IPS-15b (cell line): ENCODE data around the gene ZNF606.

Experiments used
- H3K27me3 ChIP-seq: one replicate; pipeline ENCODE4 v1.6.1; 2013; ENCODE audit warnings: low read length; ENCODE audit not compliant: control insufficient read depth, insufficient read depth
- H3K36me3 ChIP-seq: one replicate; pipeline ENCODE4 v1.6.1; 2013; ENCODE audit warnings: low read length; ENCODE audit not compliant: control insufficient read depth, insufficient read depth
- H3K4me1 ChIP-seq: one replicate; pipeline ENCODE4 v1.6.1; 2013; ENCODE audit warnings: mild to moderate bottlenecking, low read length; ENCODE audit not compliant: control insufficient read depth, insufficient read depth
- H3K4me3 ChIP-seq: one replicate; pipeline ENCODE4 v1.5.1; 2013; ENCODE audit warnings: low read depth, low read length
- H3K9ac ChIP-seq: one replicate; pipeline ENCODE4 v1.6.1; 2013; ENCODE audit warnings: low read depth, mild to moderate bottlenecking, low read length
- H3K9me3 ChIP-seq: one replicate; pipeline ENCODE4 v1.6.1; 2013; ENCODE audit warnings: mild to moderate bottlenecking, low read length; ENCODE audit not compliant: control insufficient read depth, insufficient read depth

The ZNF606 gene

DNA sequence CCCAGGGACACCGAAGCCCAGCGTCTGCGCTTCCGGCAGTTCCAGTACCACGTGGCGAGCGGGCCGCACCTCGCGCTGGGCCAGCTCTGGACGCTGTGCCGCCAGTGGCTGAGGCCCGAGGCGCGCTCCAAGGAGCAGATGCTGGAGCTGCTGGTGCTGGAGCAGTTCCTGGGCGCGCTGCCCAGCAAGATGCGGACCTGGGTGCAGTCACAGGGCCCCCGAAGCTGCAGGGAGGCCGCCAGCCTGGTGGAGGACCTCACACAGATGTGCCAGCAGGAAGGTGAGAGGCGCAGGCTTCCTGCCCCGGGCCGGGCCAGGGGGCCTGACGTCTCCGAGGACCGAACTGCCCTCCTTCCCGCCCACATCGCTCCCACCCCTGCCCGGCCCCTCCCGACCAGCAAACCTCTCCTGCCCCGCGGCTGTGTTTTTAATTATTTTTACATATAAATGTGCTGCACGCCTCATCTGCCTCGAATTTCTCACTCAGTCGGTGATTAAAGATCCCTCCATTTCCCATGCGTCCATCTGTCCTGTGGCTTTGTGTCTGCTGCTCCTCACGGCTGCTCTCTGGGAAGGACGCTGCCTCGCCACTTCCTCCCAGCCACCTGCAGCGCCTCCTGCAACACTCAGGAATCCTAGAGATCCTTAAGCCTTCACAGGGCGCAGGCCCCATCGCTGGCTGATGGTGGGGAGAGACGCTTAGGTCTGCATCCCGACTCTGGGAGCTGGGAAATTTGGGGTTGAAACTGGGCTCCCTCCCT is 35.5 kb upstream of the ZNF606 start:
- H3K27me3 ChIP-seq: no peaks in the 10 kb centered on the region
- no peak overlapping the region for H3K4me3 ChIP-seq
- no peak overlapping the region for H3K9ac ChIP-seq
- H3K4me1 ChIP-seq: no peaks in the 10 kb centered on the region
- no peaks in the 10 kb centered on the region for H3K9me3 ChIP-seq
- no peaks in the 10 kb centered on the region for H3K36me3 ChIP-seq

- no peaks in the 10 kb centered on the region for H3K36me3 ChIP-seq
Observed at GRCh38 chr19:58035863-58036262, 33.2 kb upstream of the ZNF606 start.

DNA sequence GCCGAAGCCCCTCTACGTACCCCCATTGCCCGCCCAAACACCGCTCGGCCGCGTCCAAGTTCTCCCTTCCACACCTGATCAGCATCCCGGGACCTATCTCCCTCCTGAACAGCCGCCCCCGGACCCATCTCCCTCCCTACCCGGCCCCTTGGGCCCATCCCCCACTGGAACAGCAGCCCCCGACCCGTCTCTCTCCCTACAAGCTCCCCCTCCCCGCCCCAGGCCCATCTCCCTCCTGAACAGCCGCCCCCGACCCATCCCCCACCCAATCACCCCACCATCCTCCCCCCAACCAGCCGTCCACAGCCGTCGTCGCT is 31.8 kb upstream of the ZNF606 start:
- no peaks in the 10 kb centered on the region for H3K4me1 ChIP-seq
- no peak overlapping the region for H3K9ac ChIP-seq
- no peaks in the 10 kb centered on the region for H3K36me3 ChIP-seq
- H3K9me3 ChIP-seq: no peaks in the 10 kb centered on the region
- no peaks in the 10 kb centered on the region for H3K27me3 ChIP-seq
- H3K4me3 ChIP-seq: peak overlapping the region; percentile 18

More at GRCh38 chr19:58035863-58036262, 33.2 kb upstream of the ZNF606 start:
- H3K27me3 ChIP-seq: no peaks in the 10 kb centered on the region
- no peak overlapping the region for H3K4me3 ChIP-seq
- no peaks in the 10 kb centered on the region for H3K4me1 ChIP-seq
- H3K9me3 ChIP-seq: no peaks in the 10 kb centered on the region
- no peak overlapping the region for H3K9ac ChIP-seq

DNA sequence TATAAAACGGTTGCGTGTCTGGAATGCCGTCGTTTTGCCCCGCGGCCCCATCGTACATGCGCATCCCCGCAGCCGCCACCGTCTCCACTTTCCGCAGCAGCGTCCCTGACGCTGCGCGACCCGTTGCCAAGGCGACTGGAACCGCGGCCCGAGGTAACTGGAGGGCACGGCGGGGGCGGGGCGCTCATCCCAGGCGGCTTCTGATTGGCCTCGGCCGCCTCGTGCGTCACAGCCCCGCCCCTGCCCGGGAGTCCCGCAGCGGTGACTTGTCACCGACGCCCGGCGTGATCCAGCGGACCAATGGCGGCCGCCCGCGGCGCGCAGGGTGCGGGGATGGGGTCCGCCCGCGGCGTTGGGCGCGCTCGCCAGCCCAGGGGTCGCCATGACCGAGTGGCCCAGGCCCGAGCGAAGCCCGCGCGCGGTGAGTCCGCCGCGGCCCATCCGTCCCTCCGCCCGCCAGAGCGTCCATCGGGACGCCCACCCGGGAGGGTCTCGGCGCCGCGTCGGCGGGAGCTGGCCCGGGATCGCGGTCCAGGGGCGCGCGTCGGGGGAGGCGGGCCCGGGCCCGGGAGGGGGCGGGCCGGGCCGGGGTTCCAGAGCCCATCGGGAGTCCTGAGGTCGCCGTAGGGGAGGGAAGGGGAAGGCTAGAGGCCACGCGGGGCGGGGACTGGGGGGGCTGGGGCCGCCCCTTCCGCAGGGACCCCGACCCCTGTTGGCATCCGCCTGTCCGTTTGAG is 31.3 kb upstream of the ZNF606 start, which contains the start of gene ZSCAN1:
Gene ZSCAN1 (plus strand): TSS at position 285 of the 736 bp plus-strand sequence. CDS start 3,812 bp downstream, outside the sequence.
- peak within 1 kb of the TSS; percentile 18 for H3K4me3 ChIP-seq
- H3K9me3 ChIP-seq: no peaks in the 10 kb centered on the region
- no peaks in the 10 kb centered on the region for H3K27me3 ChIP-seq
- H3K9ac ChIP-seq: no peak within 1 kb of the TSS
- no peaks in the 10 kb centered on the region for H3K36me3 ChIP-seq
- H3K4me1 ChIP-seq: no peaks in the 10 kb centered on the region

GRCh38 chr19:58024661-58025060 is 22.0 kb upstream of the ZNF606 start:
- Histone ChIP-seq H3K9ac (no peak overlapping the region), H3K9me3 (no peaks in the 10 kb centered on the region), H3K4me3 (no peak overlapping the region), H3K4me1 (no peaks in the 10 kb centered on the region), H3K27me3 (no peaks in the 10 kb centered on the region), H3K36me3 (no peaks in the 10 kb centered on the region)

DNA sequence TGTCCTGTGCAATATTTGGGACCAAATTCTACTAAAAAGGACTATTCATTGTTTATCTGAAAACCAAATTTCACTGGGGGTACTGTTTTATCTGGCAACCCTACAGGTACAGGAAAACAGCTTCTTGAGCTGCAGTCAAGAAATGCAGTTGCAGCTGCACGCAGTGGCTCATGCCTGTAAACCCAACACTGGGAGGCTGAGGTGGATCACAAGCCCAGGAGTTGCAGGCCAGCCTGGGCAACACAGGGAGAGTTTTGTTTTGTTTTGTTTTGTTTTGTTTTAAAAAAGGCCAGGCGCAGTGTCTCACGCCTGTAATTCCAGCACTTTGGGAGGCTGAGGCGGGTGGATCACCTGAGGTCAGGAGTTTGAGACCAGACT is 19.7 kb upstream of the ZNF606 start:
- Histone ChIP-seq H3K36me3 (no peaks in the 10 kb centered on the region), H3K9me3 (no peaks in the 10 kb centered on the region)

GRCh38 chr19:58021541-58022282 is 19.1 kb upstream of the ZNF606 start:
- Histone ChIP-seq H3K4me3 (no peak overlapping the region), H3K27me3 (no peaks in the 10 kb centered on the region), H3K9ac (no peak overlapping the region), H3K4me1 (no peaks in the 10 kb centered on the region), H3K9me3 (no peaks in the 10 kb centered on the region), H3K36me3 (no peaks in the 10 kb centered on the region)

More for the DNA sequence above, 19.7 kb upstream of the ZNF606 start:
- Histone ChIP-seq H3K4me3 (no peak overlapping the region), H3K4me1 (no peaks in the 10 kb centered on the region), H3K27me3 (no peaks in the 10 kb centered on the region), H3K9ac (no peak overlapping the region)

DNA sequence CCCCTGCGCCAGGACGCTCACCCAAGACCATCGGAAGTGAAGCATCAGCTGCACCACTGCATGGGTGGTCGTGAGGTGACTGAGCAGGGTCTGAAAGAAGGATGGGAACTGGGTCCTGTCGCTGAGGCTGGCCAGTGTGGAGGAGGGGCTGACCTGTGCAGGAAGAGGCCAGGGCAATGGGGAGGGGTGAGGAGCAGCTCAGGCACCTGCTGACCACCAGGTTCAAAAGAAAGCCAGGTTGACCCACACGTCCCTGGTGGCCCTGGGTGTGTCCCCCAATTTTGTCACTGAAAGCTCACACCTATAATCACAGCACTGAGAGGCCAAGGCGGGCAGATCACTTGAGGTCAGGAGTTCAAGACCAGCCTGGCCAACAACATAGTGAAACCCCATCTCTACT is 17.5 kb upstream of the ZNF606 start:
- Histone ChIP-seq H3K4me3 (no peak overlapping the region), H3K36me3 (no peaks in the 10 kb centered on the region), H3K9me3 (peaks cover 3% of the 10 kb centered on the region), H3K27me3 (no peaks in the 10 kb centered on the region), H3K4me1 (no peaks in the 10 kb centered on the region), H3K9ac (no peak overlapping the region)

- Histone ChIP-seq H3K9ac (no peak overlapping the region), H3K4me1 (no peaks in the 10 kb centered on the region), H3K4me3 (no peak overlapping the region), H3K27me3 (no peaks in the 10 kb centered on the region), H3K36me3 (no peaks in the 10 kb centered on the region), H3K9me3 (peaks cover 3% of the 10 kb centered on the region)
Observed at GRCh38 chr19:58014141-58014540, 11.5 kb upstream of the ZNF606 start.

- H3K9ac ChIP-seq: no peak overlapping the region
- H3K4me1 ChIP-seq: no peaks in the 10 kb centered on the region
- H3K27me3 ChIP-seq: no peaks in the 10 kb centered on the region
- H3K36me3 ChIP-seq: peaks cover 8% of the 10 kb centered on the region
- no peak overlapping the region for H3K4me3 ChIP-seq
- no peaks in the 10 kb centered on the region for H3K9me3 ChIP-seq
Observed at GRCh38 chr19:58010507-58010906, 7.9 kb upstream of the ZNF606 start.

DNA sequence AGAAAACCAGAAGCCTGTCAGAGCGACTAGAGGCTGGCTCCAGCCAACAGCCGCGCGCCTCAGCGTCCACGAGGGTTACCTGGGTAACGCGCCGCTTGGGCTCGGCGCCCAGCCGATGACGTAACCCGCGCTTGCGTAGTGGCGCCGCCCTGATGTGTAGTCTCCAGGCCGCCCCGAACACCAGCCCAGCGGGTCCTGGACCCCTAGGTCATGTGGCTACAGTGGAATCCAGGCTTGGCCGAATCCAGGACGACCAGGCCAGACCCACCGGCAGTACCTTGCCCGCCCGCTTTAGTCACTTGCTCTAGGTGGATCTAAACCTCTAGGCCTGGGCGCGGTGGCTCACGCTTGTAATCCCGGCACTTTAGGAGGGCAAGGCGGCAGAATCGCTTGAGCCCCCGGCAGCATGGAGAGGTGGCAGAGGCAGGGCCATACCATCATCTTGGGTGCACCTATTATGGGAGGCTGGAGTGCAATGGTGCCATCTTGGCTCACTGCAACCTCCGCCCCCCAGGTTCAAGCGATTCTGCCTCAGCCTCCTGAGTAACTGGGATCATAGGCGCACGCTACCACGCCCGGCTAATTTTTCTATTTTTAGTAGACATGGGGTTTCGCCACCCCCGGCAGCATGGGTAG is 7.2 kb upstream of the ZNF606 start:
- H3K4me3 ChIP-seq: peak overlapping the region; percentile 46
- H3K36me3 ChIP-seq: peaks cover 13% of the 10 kb centered on the region
- H3K9me3 ChIP-seq: no peaks in the 10 kb centered on the region
- no peaks in the 10 kb centered on the region for H3K4me1 ChIP-seq
- H3K27me3 ChIP-seq: no peaks in the 10 kb centered on the region
- H3K9ac ChIP-seq: no peak overlapping the region
